GM21825 (cell line): Measurements from ENCODE around the gene SLC35F3.
"Not testable (repeated sequence)": the region's sequence is repeated elsewhere in the genome, so short reads cannot be mapped to it uniquely, and the experiment has no call there.

Experiments
- ATAC-seq: cut with Tn5 transposase; IDR thresholded peaks from one replicate; pipeline ENCODE4 v1.9.1; 2021; ENCODE audit warnings: mild to moderate bottlenecking, moderate library complexity; ENCODE audit not compliant: unreplicated experiment

The SLC35F3 gene

DNA sequence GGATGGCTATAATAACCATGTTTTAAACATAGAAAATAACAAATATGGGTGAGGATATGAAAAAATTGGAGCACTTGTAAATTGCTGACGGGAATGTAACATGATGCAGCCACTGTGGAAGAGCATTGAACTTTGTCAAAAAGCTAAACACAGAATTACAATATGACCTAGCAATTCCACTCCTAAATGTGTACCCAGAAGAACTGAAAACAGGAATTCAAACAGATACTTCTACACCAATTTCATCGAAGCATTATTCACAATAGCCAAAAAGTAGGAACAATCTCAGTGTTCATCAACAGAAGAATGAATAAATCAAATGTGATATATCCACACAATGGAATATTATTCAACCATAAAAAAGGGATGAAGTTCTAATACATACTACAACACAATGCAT, 436.1 kb downstream of the SLC35F3 start:
- no peak for ATAC-seq

DNA sequence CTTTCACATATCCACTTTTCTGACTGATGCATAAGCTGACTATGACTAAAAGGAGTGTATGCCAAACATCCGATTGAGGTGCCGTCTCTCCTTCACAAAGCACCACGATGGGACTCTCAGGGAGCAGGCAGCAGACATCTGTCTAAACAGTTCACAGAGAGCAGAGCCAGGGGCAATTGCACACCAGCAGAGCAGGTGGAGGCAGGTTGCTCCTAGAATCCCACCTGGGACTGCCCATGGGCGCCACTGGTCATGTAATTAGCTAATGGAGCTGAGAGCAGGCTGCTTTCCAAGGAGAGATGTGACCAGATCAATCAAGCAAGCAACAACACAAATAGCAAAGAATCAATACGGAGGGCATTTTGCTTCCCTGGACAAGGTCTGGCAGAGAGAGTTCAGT, 438.3 kb downstream of the SLC35F3 start:
- no peak for ATAC-seq

DNA sequence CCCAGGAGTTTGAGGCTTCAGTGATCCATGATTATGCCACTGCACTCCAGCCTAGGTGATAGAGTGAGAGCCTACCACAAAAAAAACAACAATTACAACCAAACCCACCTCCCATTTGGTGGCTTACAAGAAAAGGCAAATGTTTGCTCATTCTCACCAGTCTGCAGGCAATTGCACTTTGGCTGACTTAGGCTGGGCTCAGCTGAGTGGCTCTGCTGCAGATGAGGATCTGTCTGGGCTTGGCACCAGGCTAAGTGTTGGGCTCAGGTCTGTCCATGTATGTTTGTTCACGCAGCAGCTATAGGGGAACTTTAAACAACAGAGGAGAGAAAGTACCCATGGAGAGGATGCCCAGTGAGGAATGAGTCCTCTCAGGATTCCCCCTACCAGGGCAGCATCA, 440.8 kb downstream of the SLC35F3 start:
- ATAC-seq, result no peak

DNA sequence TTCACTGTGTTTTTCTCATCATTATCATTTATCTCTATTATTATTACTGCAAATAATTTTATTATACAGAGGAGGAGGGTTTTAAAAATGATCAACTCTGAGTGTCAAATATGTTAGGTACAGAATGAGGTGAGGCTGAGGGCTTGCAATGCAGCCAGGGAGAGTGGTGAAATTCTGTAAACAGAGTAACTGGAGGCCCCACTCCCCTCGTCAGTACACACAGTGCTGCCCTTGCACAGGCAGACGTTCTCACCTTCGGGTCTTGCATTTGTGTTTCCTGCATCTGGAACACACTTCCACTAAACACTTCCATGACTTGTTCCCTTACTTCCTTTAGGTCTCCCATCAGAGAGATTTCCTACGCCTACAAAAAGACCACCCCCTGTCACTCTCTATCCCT, 444.5 kb downstream of the SLC35F3 start:
- no peak for ATAC-seq

DNA sequence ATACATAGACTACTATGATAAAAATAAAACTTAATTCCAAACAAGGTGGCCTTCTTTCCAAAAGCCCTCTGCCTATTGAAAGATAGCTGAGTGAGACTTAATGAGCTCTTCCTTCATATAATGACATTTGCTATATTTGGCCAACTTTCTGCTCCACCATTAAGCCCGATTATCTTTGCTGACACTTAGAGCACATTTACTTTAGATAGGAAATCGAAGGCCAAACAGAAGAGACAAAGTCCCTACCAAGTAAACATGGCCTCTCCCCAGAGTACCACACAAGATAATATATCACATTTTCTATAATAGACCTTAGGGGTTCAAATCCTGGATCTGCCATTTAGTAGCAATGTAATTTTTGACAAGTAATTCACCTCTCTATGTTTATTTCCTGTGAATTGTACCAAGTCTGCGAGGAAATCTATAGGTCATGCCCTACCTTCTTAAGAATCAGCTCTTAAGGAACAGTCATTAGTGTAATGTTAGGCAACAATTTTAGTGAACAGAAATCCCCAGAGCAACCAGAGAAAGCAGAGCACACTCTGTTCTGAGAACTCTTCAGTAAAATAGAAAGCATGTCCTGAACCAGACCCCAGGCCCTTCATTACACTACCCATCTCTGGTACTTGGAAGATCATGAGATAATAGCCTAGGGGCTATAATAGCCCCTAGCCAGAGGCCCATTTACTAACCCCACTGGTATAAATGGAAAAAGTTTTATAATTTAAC, 451.5 kb downstream of the SLC35F3 start:
- no peak for ATAC-seq

DNA sequence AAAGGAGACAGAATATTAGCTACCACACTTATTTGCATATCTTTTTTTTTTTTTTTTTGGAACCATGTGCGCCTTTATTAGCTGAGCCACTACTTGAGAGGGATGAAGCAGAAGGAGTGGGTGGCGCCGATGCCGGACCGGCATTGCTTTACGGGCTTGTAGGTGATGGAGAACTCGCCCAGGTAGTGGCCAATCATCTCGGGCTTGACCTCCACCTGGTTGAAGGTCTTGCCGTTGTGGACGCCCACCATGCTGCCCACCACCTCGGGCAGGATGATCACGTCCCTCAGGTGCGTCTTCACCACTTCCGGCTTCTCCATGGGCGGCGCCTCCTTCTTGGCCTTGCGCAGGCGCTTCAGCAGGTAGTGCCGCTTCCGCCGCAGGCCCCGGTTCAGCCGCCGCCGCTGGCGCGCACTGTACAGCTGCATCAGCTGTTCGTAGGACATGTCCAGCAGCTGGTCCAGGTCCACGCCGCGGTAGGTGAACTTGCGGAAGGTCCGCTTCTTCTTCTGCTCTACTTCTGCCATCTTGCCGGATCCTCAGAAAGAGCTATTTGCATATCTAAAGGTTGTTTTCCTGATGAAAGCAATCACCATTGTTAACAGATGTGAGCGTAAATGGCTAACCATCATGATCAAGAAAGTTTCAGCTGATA, 452.3 kb downstream of the SLC35F3 start:
- not testable (repeated sequence) for ATAC-seq

DNA sequence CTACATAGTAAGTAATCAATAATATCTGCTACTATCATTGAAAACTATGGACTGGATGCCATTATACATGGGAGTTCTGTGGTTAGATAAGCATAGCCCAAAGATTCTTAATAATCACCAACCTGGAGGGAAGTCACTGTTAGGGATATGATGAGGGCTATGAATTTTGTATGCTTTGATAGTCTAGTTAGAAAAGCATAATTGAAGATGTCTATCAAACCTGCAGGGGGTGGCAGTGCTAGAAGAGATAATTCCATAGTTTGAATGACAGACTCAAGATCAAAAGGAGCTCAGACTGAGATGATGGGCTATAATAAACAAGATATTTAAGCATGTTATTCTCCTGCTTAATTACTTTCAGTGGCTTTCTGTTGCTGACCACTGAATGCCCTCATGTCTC, 453.4 kb downstream of the SLC35F3 start:
- ATAC-seq, result no peak

DNA sequence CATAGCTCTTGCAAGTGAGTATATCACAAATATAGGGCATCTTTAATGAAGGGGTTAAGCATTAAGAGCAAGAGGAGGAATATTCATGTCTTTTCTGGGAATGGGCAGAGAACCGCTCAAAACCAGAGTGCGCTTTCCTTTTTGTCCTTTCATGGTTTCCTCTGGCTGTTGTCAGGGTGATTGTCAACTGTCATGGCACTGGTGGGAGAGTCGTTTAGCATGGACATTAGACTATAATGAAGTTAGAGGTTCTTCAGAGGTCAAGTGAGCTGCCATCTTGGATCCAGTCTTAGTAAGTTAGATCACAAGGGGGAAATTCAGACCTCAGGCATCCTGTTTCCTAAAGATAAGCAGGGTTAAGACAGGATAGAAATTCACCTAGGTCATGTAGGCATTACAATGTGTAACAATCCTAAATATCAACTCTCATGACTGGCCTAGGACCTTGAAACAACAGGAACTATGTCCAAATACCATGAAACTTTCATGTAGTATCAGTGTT, 456.7 kb downstream of the SLC35F3 start:
- no peak for ATAC-seq

DNA sequence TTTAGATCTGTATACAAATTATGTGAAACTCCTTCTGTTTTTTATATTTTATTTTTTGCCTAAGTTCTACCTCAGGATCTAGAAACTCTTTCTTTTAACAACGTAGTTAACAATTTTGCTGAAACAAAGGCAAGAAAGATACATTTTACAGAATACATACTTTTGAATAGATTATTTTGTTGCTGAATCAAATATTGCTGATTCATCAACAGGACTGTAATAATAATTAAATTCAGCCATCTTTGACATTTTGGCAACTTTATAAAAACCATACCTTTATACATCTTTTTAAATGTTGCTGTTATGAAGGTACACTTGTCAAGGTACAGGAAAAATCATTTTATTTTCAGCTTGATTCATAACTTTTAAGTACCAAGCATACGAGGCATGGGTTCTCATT, 458.1 kb downstream of the SLC35F3 start:
- ATAC-seq, result no peak

DNA sequence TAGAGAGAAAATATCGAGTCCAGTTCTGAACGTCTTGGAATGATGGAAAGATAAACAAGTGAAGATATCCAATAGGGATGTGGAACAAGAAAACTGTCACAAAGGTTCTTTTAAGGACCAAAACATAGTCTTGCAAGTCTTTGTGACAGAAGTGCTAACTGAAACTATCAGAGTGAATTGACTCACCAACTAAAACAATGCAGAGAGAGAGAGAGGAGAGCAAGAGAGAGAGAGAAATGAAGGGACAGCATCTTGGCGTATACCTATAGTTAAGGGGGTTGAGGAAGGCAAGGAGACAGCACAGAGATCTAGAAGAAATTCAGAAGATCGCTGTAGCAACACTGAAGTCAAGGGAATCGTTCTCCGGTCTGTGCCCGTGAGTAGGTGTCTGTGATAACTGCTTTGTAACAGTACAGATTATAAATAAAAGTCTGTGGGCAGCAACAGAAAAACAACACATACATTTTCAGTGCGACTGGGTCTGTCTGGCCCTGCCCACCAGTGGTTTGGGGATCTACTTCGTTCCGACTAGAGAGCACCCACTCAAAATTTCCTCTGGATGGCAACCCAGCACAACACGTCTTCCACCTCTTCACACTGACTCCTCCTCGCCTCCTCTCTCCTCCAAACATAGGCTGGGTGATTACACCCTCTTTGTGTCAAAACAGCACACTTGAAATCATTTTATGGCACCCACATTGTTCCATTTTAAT, 464.0 kb downstream of the SLC35F3 start:
- no peak for ATAC-seq

DNA sequence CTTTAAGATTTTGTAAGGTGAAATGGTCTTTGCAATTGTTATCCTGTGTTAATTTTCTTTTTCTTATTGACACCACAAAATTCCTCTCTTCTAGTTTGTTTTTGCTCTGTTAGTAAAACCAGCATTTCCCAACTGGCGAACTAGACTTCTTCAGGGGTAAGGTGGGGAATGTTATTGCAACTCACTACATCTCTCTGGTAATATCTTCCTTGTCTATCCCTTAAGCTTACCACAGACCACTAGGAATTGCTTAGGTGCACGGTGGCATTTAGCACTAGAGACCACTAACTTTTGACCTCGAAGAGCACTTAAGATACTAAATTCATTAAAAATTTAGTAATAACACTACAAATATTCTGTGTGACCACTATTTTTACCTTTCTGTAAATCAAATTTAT, 464.6 kb downstream of the SLC35F3 start:
- no peak for ATAC-seq

DNA sequence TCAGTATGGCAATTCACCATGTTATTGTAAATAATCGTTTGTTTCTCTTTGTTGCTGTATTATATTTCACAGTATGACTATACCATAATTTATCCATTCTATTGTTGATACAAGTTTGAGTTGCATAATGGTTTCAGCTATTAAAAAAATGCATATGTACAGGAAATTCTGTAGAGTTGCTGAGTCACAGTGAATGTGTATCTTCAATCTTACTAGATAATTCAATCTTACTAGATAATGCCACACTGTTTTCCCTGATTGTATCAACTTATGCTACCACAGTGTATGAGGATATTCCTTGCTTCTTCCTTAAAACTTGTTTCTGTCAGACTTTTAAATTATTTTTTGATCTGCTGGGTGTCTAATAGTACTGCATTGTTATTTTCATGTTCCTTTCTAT, 465.3 kb downstream of the SLC35F3 start:
- ATAC-seq, result no peak

DNA sequence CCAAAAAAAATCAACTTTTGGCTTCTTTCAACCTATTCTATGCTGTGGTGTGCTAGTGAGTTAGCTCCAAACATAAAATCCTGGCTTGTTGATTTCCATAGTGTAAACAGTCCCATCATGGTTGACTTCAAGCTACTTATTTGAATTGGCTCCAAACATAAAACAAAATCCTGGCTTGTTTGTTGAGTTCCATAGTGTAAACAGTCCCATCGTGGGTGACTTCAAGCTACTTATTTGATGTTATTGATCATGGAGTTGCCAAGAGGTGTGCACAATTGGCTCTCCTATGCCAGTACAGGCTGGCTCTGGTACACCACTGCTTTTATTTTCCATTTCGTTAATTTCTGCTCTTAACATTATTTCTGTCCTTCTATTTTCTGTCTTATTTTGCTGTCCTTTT, 466.9 kb downstream of the SLC35F3 start:
- ATAC-seq, result no peak

DNA sequence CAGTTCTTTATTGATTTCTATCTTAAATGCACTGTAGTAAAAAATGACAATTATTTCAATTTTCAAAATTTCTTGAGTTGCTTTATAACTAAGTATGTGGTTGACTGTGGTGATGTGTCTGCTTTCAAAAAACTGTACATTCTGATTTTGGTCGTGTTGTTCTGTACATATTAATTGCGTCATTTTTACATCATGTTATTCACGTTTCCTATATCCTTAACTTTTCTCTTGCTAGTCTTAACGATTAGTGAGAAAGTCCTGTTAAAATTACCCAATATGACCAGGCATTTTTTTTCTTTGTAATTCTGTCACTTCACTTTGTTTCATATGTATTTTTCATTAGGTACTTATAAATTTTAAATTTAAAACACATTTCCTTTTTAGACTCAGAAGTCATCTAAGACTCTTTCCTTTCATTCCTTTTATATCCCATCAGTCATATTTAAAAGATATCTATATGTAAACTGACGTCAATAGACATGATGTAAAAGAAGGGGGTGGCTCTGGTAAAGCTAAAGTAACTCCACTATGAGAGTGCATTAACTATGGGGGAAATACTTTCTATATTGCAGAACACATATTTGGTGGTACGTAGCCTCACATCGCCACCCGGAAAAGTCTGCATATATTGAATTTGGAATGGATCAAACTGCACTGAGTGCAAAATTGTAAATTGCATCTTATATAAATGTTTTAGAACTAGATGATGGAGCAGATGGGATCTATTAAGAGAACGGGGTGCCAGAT, 467.7 kb downstream of the SLC35F3 start:
- no peak for ATAC-seq

DNA sequence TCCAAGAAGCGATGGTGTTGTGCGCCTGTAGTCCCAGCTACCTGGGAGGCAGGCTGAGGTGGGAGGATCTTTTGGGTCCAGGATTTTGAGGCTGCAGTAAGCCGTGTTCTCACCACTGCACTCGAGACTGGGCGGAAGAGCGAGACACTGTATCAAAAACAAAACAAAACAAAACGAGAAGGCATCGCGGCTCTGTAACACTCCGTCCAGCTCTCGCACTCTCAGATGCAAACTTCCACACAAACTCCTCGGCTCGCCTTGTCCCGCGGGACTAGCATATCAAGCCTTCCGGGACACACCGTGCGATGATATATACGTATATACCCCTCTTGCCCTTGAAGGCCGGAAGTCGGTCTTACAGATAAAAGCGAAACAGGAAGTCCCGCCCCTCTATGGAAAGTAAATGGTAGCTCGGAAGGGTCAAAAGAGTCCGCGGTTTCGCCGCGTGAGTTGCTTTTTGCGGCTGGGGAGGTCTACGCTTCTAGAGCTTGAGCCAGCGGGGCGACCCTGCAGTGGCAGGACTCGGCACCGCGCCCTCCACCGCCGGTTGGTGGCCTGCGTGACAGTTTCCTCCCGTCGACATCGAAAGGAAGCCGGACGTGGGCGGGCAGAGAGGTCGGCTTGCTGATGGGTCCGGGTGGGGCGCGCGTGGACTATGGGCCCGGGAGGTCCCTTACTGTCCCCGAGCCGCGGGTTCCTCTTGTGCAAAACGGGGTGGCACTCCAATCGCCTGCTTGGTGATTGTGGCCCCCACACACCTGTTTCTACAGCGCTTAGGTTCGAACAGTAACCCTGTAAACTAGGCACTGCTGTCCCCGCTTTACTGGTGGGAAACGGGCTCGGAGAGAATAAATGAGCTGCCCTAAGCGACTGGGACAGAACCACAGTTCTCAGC, 468.8 kb downstream of the SLC35F3 start, which contains the start of gene COA6:
Gene COA6 (plus strand): TSS at position 393 of the 895 bp plus-strand sequence. CDS start 11 bp downstream, at position 404.
- peak; percentile 90 for ATAC-seq

DNA sequence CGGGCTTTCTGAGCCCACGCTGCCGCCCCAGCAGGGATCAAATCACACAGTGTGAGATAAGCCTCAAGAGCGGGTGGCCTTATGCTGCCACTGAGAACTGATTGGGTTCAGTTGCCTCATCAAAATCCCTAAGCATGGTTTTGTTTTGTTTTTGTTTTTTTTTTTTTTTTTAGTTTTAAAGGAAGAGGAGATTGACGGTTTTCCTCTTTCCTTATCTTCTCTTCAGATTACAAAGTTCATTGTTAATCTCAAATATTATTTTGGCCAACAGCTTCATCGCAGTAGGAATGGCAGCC, 469.4 kb downstream of the SLC35F3 start:
- peak; percentile 22 for ATAC-seq
